Measurements from ENCODE around the gene CHPF2. TPM values are rescaled to one million over a fixed set of nuclear protein-coding genes. Genes with fewer than 3 reads are reported as not detected.

The CHPF2 gene
- total RNA-seq, 3 donors from 2014 or later = 24.5 to 40.6 (median 38.3) TPM

DNA sequence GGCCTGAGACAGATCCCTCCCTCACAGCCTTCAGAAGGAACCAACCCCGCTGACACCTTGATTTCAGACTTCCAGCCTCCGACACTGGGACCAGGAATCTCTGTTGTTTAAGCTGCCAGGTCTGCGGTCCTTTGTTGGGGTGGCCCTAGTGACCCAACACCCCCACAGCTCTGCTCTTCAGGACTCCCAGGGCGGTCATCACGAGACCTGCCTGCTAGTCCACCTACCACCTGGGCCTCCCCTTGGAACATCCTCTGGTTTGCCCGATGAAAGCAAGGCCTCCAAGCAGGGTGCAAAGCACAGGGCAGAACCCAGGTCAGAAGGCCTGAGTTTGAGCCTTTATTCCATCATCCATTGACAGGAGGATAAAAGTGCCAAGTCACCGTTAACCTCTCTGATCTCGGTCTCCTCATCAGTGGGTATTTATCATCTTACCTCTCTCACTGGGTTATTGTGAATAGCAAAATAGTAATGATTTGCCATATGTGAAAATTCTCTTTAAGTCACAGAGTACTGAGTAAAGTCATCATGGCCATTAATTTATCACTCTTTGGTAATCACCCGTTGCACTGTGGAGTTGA is 33.2 kb downstream of the CHPF2 start:
- Histone ChIP-seq H3K27ac (no peak overlapping the region), H3K27me3 (no peaks in the 10 kb centered on the region), H3K9me3 (no peaks in the 10 kb centered on the region), H3K4me1 (no peaks in the 10 kb centered on the region), H3K36me3 (no peaks in the 10 kb centered on the region), H3K4me3 (no peak overlapping the region)
- DNase-seq (ENCODE audit: low spot score in 2 of 2) = no peak
- intact Hi-C loops (cut with DNase I; ENCODE audit: low total_unique reads) = no loop called here
- TF ChIP-seq POLR2AphosphoS5 (IDR thresholded peaks at IDR 0.05) (no peak), POLR2A (IDR thresholded peaks at IDR 0.05) (no peak)
- TF ChIP-seq, protein P1, sequence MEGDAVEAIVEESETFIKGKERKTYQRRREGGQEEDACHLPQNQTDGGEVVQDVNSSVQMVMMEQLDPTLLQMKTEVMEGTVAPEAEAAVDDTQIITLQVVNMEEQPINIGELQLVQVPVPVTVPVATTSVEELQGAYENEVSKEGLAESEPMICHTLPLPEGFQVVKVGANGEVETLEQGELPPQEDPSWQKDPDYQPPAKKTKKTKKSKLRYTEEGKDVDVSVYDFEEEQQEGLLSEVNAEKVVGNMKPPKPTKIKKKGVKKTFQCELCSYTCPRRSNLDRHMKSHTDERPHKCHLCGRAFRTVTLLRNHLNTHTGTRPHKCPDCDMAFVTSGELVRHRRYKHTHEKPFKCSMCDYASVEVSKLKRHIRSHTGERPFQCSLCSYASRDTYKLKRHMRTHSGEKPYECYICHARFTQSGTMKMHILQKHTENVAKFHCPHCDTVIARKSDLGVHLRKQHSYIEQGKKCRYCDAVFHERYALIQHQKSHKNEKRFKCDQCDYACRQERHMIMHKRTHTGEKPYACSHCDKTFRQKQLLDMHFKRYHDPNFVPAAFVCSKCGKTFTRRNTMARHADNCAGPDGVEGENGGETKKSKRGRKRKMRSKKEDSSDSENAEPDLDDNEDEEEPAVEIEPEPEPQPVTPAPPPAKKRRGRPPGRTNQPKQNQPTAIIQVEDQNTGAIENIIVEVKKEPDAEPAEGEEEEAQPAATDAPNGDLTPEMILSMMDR (IDR thresholded peaks at IDR 0.05) = no peak

DNA sequence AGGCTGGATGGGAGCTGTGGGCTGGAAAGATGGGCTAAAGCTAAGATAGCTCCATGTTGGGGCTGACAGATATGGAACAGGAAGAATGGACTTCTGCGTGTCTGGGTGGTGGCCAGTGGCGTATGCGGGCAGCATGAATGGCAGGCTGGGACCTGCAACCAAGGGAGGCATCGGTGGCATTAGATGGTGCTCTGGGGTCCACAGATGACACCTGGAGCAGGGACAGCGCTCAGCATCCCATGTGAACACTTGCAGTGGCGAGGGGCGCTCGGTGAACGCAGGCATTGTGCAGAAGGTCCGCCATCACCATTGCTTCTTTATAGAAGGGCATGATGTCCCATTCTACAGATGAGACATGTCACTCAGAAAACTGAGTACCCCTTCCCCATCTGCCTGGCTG is 37.2 kb downstream of the CHPF2 start:
- TF ChIP-seq POLR2A (IDR thresholded peaks at IDR 0.05) (no peak), POLR2AphosphoS5 (IDR thresholded peaks at IDR 0.05) (no peak)
- TF ChIP-seq, protein P1 (IDR thresholded peaks at IDR 0.05) = no peak
- DNase-seq (ENCODE audit: low spot score in 2 of 2) = no peak
- Histone ChIP-seq H3K36me3 (no peaks in the 10 kb centered on the region), H3K9me3 (no peaks in the 10 kb centered on the region), H3K27me3 (no peaks in the 10 kb centered on the region), H3K4me1 (peaks cover 16 to 20% of the 10 kb centered on the region in 2 donors), H3K4me3 (no peak overlapping the region), H3K27ac (no peak overlapping the region)
- intact Hi-C loops (cut with DNase I; ENCODE audit: low total_unique reads) = no loop called here

DNA sequence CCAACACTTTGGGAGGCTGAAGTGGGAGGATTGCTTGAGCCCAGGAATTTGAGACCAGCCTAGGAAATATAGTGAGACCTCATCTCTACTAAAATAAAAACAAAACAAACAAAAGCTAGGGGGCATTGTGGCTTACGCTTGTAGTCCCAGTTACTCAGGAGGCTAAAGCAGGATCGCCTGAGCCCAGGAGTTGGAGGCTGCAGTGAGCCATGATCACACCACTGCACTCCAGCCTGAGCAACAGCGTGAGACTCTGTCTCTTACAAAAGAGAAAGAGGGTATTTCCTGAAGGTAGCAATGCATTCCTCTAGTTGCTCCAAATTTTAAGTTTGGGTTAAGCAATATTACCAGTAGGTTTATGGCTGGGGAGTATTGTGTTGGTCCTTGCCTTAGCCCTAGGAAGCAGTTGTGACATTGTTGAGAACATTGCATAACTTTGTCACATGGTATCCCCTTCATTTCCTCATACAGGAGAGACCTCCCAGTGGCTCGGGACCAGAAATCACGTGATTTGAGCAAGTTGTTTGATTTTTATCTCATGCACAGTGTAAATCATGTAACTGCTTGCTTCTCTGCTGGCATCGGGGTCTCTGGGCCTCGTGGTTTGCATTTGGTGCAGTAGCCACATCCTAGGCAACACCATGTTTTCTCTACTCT is 39.5 kb downstream of the CHPF2 start:
- Histone ChIP-seq H3K36me3 (no peaks in the 10 kb centered on the region), H3K27ac (peak overlapping the region; percentile 73 to 89), H3K4me1 (peaks cover 16 to 31% of the 10 kb centered on the region in 2 donors), H3K27me3 (no peaks in the 10 kb centered on the region), H3K9me3 (no peaks in the 10 kb centered on the region), H3K4me3 (peak overlapping the region in 1 of 3 donors; percentile 22)
- peak in 1 of 2 donors; percentile 85 for DNase-seq (ENCODE audit: low spot score in 2 of 2)
- TF ChIP-seq, protein P1 (IDR thresholded peaks at IDR 0.05) = no peak
- TF ChIP-seq POLR2AphosphoS5 (IDR thresholded peaks at IDR 0.05) = peak; percentile 81 to 94 (median 85)
- intact Hi-C loops (cut with DNase I; ENCODE audit: low total_unique reads) = no loop called here

DNA sequence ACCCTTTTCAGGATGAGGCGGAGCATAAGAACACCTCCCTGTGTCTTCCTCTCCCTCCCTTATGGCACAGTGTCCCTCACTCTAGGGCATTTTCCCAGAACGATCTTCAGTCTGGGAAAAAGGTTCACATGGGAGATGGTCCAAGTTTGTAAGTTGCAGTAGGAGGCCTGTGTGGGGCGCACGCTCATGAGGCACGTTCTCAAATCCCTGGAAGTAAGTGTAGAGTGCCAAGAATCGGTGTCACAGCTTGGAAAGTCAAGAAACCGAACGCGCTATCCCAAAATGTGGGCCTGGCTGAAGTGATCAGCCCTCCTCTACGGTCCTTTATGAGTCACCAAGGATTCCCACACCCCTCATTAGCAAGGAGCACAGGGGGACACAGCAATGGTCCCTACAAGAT is 40.1 kb downstream of the CHPF2 start:
- no peak for DNase-seq (ENCODE audit: low spot score in 2 of 2)
- Histone ChIP-seq H3K4me1 (peaks cover 16 to 34% of the 10 kb centered on the region in 2 donors), H3K9me3 (no peaks in the 10 kb centered on the region), H3K27me3 (no peaks in the 10 kb centered on the region), H3K4me3 (peak overlapping the region in 1 of 3 donors; percentile 22), H3K27ac (peak overlapping the region; percentile 73 to 89), H3K36me3 (no peaks in the 10 kb centered on the region)
- TF ChIP-seq POLR2AphosphoS5 (IDR thresholded peaks at IDR 0.05) = no peak
- intact Hi-C loops (cut with DNase I; ENCODE audit: low total_unique reads) = no loop called here

DNA sequence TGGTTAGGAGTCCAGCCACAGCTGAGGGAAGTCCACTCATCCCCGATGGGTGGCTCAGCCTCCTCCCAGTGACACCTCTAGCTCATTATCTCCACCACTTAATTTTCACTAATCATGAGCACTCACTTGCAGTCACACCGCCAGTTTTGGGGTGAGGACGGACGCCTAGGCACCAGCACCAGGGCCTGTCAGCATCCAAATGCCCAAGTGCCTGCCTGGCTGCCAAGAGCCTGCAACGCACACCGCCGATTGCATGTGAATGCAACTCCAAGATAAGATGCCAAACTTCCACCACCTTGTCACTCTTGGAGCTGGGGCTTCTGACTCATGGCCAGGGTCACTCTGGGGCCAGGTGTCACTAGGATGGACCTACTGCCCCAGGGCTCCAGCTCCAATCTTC is 40.6 kb downstream of the CHPF2 start:
- no peaks in the 10 kb centered on the region for H3K36me3 ChIP-seq
- TF ChIP-seq, protein P1 (IDR thresholded peaks at IDR 0.05) = no peak
- TF ChIP-seq POLR2A (IDR thresholded peaks at IDR 0.05) (no peak), POLR2AphosphoS5 (IDR thresholded peaks at IDR 0.05) (no peak)
- no peak for DNase-seq (ENCODE audit: low spot score in 2 of 2)
- H3K27me3 ChIP-seq = no peaks in the 10 kb centered on the region
- intact Hi-C loops (cut with DNase I; ENCODE audit: low total_unique reads) = no loop called here
- peaks cover 16 to 36% of the 10 kb centered on the region in 2 donors for H3K4me1 ChIP-seq
- H3K9me3 ChIP-seq = no peaks in the 10 kb centered on the region
- no peak overlapping the region for H3K4me3 ChIP-seq
- peak overlapping the region; percentile 73 to 89 for H3K27ac ChIP-seq

Data from breast epithelium (tissue), 4 donors.